Measurements from ENCODE around the gene MYCBP2.

The MYCBP2 gene

GRCh38 chr13:77079902-77080413 is 246.9 kb downstream of the MYCBP2 start:
- no peak for DNase-seq

- no peak for DNase-seq
These were observed 259.4 kb downstream of the MYCBP2 start for GRCh38 chr13:77067519-77067918.

- no peak for DNase-seq
These were observed 261.3 kb downstream of the MYCBP2 start for GRCh38 chr13:77065461-77066147.

- DNase-seq = peak; percentile 13
These were observed 264.8 kb downstream of the MYCBP2 start for GRCh38 chr13:77062097-77062496.

- no peak for DNase-seq
These were observed 265.5 kb downstream of the MYCBP2 start for GRCh38 chr13:77061362-77061761.

GRCh38 chr13:77056886-77057285 is 270.0 kb downstream of the MYCBP2 start:
- no peak for DNase-seq

- DNase-seq = no peak
These were observed 270.5 kb downstream of the MYCBP2 start for GRCh38 chr13:77056382-77056781.

GRCh38 chr13:77055158-77055557 is 271.7 kb downstream of the MYCBP2 start:
- no peak for DNase-seq

GRCh38 chr13:77053192-77053591 is 273.7 kb downstream of the MYCBP2 start:
- no peak for DNase-seq

- DNase-seq = no peak
These were observed 278.2 kb downstream of the MYCBP2 start for GRCh38 chr13:77048681-77049080.

GRCh38 chr13:77047649-77048343 is 279.1 kb downstream of the MYCBP2 start:
- DNase-seq = no peak

GRCh38 chr13:77042566-77043177 is 284.2 kb downstream of the MYCBP2 start:
- no peak for DNase-seq

GRCh38 chr13:77040835-77041234 is 286.1 kb downstream of the MYCBP2 start:
- no peak for DNase-seq

GRCh38 chr13:77040076-77040475 is 286.8 kb downstream of the MYCBP2 start:
- DNase-seq = no peak

GRCh38 chr13:77038907-77039480 is 287.9 kb downstream of the MYCBP2 start:
- DNase-seq = no peak

GRCh38 chr13:77036279-77036678 is 290.6 kb downstream of the MYCBP2 start:
- no peak for DNase-seq

GRCh38 chr13:77034881-77035280 is 292.0 kb downstream of the MYCBP2 start:
- DNase-seq = peak; percentile 46

- peak; percentile 18 for DNase-seq
These were observed 293.1 kb downstream of the MYCBP2 start for GRCh38 chr13:77033717-77034302.

- no peak for DNase-seq
These were observed 295.1 kb downstream of the MYCBP2 start for GRCh38 chr13:77031656-77032243.

- no peak for DNase-seq
These were observed 297.5 kb downstream of the MYCBP2 start for GRCh38 chr13:77029436-77029835.

GRCh38 chr13:77028202-77028601 is 298.7 kb downstream of the MYCBP2 start:
- DNase-seq = peak; percentile 11

- DNase-seq = peak; percentile 95
These were observed 299.9 kb downstream of the MYCBP2 start, which contains the start of gene FBXL3 for GRCh38 chr13:77026861-77027621. Gene FBXL3 (minus strand): TSS chr13:77027159. CDS start chr13:77021860, 5,299 bp downstream.
